Trophoblast cell (in vitro differentiated cells and primary cell): ENCODE data around the gene LRIT2.

Source experiments
- DNase-seq, 2 donors: peaks; one replicate each; pipeline ENCODE4 v3.0.0-alpha.2; 2016
- H2AFZ ChIP-seq: 2 replicates; pipeline ENCODE4 v1.6.1; 2013; ENCODE audit warnings: low read length, moderate library complexity, mild to moderate bottlenecking; ENCODE audit not compliant: insufficient read depth, poor library complexity
- H2AK5ac ChIP-seq: 2 replicates; pipeline ENCODE4 v1.6.1; 2013; ENCODE audit warnings: mild to moderate bottlenecking, low read length
- H2BK120ac ChIP-seq: 2 replicates; pipeline ENCODE4 v1.6.1; 2013; ENCODE audit warnings: low read length, mild to moderate bottlenecking, moderate library complexity; ENCODE audit not compliant: insufficient read depth, poor library complexity
- H2BK12ac ChIP-seq: 2 replicates; pipeline ENCODE4 v1.6.1; 2013; ENCODE audit warnings: mild to moderate bottlenecking, low read length, moderate library complexity
- H2BK5ac ChIP-seq: 2 replicates; pipeline ENCODE4 v1.6.1; 2013; ENCODE audit warnings: low read length, low read depth, moderate library complexity, mild to moderate bottlenecking; ENCODE audit not compliant: poor library complexity
- H3K14ac ChIP-seq: 2 replicates; pipeline ENCODE4 v1.6.1; 2013; ENCODE audit warnings: mild to moderate bottlenecking, low read length
- H3K18ac ChIP-seq: 2 replicates; pipeline ENCODE4 v1.6.1; 2013; ENCODE audit warnings: mild to moderate bottlenecking, low read length
- H3K23ac ChIP-seq: 2 replicates; pipeline ENCODE4 v1.6.1; 2013; ENCODE audit warnings: low read length
- H3K27ac ChIP-seq: 2 replicates; pipeline ENCODE4 v1.5.1; 2013; ENCODE audit warnings: low read depth, mild to moderate bottlenecking, inconsistent platforms, low read length, moderate library complexity
- H3K27me3 ChIP-seq: 2 replicates; pipeline ENCODE4 v1.6.1; 2013; ENCODE audit warnings: inconsistent platforms, mild to moderate bottlenecking, low read length, moderate library complexity; ENCODE audit not compliant: insufficient read depth
- H3K36me3 ChIP-seq, 2 experiments: 1 replicate in 1 of 2; 2 replicates in 1 of 2; pipeline ENCODE4 v1.6.1; 2013; ENCODE audit warnings: low read length in 2 of 2, mild to moderate bottlenecking in 2 of 2, moderate library complexity in 1 of 2; ENCODE audit not compliant: insufficient read depth in 2 of 2, control insufficient read depth in 1 of 2
- H3K4ac ChIP-seq: 2 replicates; pipeline ENCODE4 v1.6.1; 2013; ENCODE audit warnings: low read depth, mild to moderate bottlenecking, low read length, moderate library complexity
- H3K4me1 ChIP-seq, 2 experiments: 1 replicate in 1 of 2; 2 replicates in 1 of 2; pipeline ENCODE4 v1.6.1; 2013; ENCODE audit warnings: low read length in 2 of 2, mild to moderate bottlenecking in 2 of 2, moderate library complexity in 1 of 2; ENCODE audit not compliant: insufficient read depth in 2 of 2, control insufficient read depth in 1 of 2
- H3K4me2 ChIP-seq: 2 replicates; pipeline ENCODE4 v1.6.1; 2013; ENCODE audit warnings: inconsistent platforms, mild to moderate bottlenecking, low read length, moderate library complexity
- H3K4me3 ChIP-seq: 2 replicates; pipeline ENCODE4 v1.5.1; 2013; ENCODE audit warnings: mild to moderate bottlenecking, low read depth, low read length, inconsistent platforms
- H3K79me1 ChIP-seq: one replicate; pipeline ENCODE4 v1.6.1; 2013; ENCODE audit warnings: low read length
- H3K79me2 ChIP-seq: 2 replicates; pipeline ENCODE4 v1.6.1; 2013; ENCODE audit warnings: low read length, mild to moderate bottlenecking; ENCODE audit not compliant: control insufficient read depth, insufficient read depth, poor library complexity
- H3K9ac ChIP-seq: 2 replicates; pipeline ENCODE4 v1.6.1; 2013; ENCODE audit warnings: mild to moderate bottlenecking, low read length
- H3K9me3 ChIP-seq: 2 replicates; pipeline ENCODE4 v1.6.1; 2013; ENCODE audit warnings: low read depth, mild to moderate bottlenecking, control low read depth, inconsistent platforms, low read length; ENCODE audit not compliant: insufficient read depth
- H4K12ac ChIP-seq: 2 replicates; pipeline ENCODE4 v1.6.1; 2013; ENCODE audit warnings: low read depth, mild to moderate bottlenecking, low read length, moderate library complexity
- H4K8ac ChIP-seq: 2 replicates; pipeline ENCODE4 v1.6.1; 2013; ENCODE audit warnings: low read depth, mild to moderate bottlenecking, low read length, moderate library complexity
- H4K91ac ChIP-seq: one replicate; pipeline ENCODE4 v1.6.1; 2013; ENCODE audit warnings: low read depth, mild to moderate bottlenecking, low read length, moderate library complexity
- WGBS: extraction: QIAGEN DNeasy Blood & Tissue Kit; methylation state at CpG from one replicate; pipeline ENCODE4 v1.1.7; 2013; ENCODE audit warnings: missing lambda C conversion rate; ENCODE audit not compliant: insufficient read length, insufficient coverage; ENCODE audit errors: extremely low coverage; 5-methylcytosine and 5-hydroxymethylcytosine counted together

LRIT2 gene

GRCh38 chr10:84190621-84191020 lies 34.7 kb downstream of the LRIT2 start:
- no peak overlapping the region for H3K14ac ChIP-seq
- peaks cover 30% of the 10 kb centered on the region for H3K27me3 ChIP-seq
- H3K36me3 ChIP-seq: no peaks in the 10 kb centered on the region
- H3K23ac ChIP-seq: no peak overlapping the region
- no peak overlapping the region for H2BK120ac ChIP-seq
- H2BK12ac ChIP-seq: no peak overlapping the region
- no peak overlapping the region for H3K27ac ChIP-seq
- H3K9ac ChIP-seq: no peak overlapping the region
- peaks cover 3 to 5% of the 10 kb centered on the region in 2 experiments for H3K4me1 ChIP-seq
- no peak overlapping the region for H4K91ac ChIP-seq
- H2BK5ac ChIP-seq: no peak overlapping the region
- no CpG with 5 or more reads among the region's 3 CpGs for WGBS
- H2AFZ ChIP-seq: no peak overlapping the region
- no peaks in the 10 kb centered on the region for H3K79me2 ChIP-seq
- peaks cover 6% of the 10 kb centered on the region for H3K9me3 ChIP-seq
- H4K8ac ChIP-seq: no peak overlapping the region
- H3K4me2 ChIP-seq: no peak overlapping the region
- no peak overlapping the region for H2AK5ac ChIP-seq
- H3K4me3 ChIP-seq: no peak overlapping the region
- H3K18ac ChIP-seq: no peak overlapping the region
- H3K4ac ChIP-seq: no peak overlapping the region
- DNase-seq: no peak
- H3K79me1 ChIP-seq: no peaks in the 10 kb centered on the region
- H4K12ac ChIP-seq: no peak overlapping the region

GRCh38 chr10:84188815-84189214 lies 36.5 kb downstream of the LRIT2 start:
- Histone ChIP-seq H3K36me3 (no peaks in the 10 kb centered on the region), H4K8ac (no peak overlapping the region), H2BK120ac (no peak overlapping the region), H2BK5ac (no peak overlapping the region), H3K18ac (no peak overlapping the region), H2AFZ (no peak overlapping the region), H2BK12ac (no peak overlapping the region), H3K4ac (no peak overlapping the region), H4K12ac (no peak overlapping the region), H3K23ac (no peak overlapping the region), H3K4me2 (no peak overlapping the region), H3K9me3 (peaks cover 6% of the 10 kb centered on the region), H3K14ac (no peak overlapping the region), H3K79me1 (no peaks in the 10 kb centered on the region), H3K79me2 (no peaks in the 10 kb centered on the region), H3K27me3 (peaks cover 12% of the 10 kb centered on the region), H3K27ac (no peak overlapping the region), H4K91ac (no peak overlapping the region), H3K4me3 (no peak overlapping the region), H3K9ac (no peak overlapping the region), H2AK5ac (no peak overlapping the region), H3K4me1 (no peaks in the 10 kb centered on the region)
- no peak for DNase-seq
- no CpG with 5 or more reads among the region's 3 CpGs for WGBS

GRCh38 chr10:84185526-84186175 lies 39.7 kb downstream of the LRIT2 start:
- no peak overlapping the region for H3K23ac ChIP-seq
- H3K9ac ChIP-seq: no peak overlapping the region
- no peak overlapping the region for H3K4me3 ChIP-seq
- no peak overlapping the region for H2BK5ac ChIP-seq
- H3K9me3 ChIP-seq: peaks cover 8% of the 10 kb centered on the region
- no peak overlapping the region for H2BK120ac ChIP-seq
- H2AK5ac ChIP-seq: no peak overlapping the region
- no peak overlapping the region for H4K91ac ChIP-seq
- H3K4me1 ChIP-seq: no peaks in the 10 kb centered on the region
- no peaks in the 10 kb centered on the region for H3K36me3 ChIP-seq
- H2AFZ ChIP-seq: no peak overlapping the region
- H2BK12ac ChIP-seq: no peak overlapping the region
- no peak overlapping the region for H4K8ac ChIP-seq
- WGBS: no CpG with 5 or more reads among the region's 11 CpGs
- H3K79me1 ChIP-seq: no peaks in the 10 kb centered on the region
- H3K4me2 ChIP-seq: no peak overlapping the region
- no peak overlapping the region for H3K27ac ChIP-seq
- no peaks in the 10 kb centered on the region for H3K27me3 ChIP-seq
- DNase-seq: no peak
- H4K12ac ChIP-seq: no peak overlapping the region
- no peak overlapping the region for H3K14ac ChIP-seq
- H3K4ac ChIP-seq: no peak overlapping the region
- no peak overlapping the region for H3K18ac ChIP-seq
- no peaks in the 10 kb centered on the region for H3K79me2 ChIP-seq

- Histone ChIP-seq H3K27me3 (no peaks in the 10 kb centered on the region), H2AFZ (no peak overlapping the region), H3K4me3 (no peak overlapping the region), H3K79me2 (no peaks in the 10 kb centered on the region), H2AK5ac (no peak overlapping the region), H4K91ac (no peak overlapping the region), H4K8ac (no peak overlapping the region), H3K18ac (no peak overlapping the region), H3K27ac (no peak overlapping the region), H3K14ac (no peak overlapping the region), H2BK12ac (no peak overlapping the region), H3K79me1 (no peaks in the 10 kb centered on the region), H3K23ac (no peak overlapping the region), H4K12ac (no peak overlapping the region), H3K9me3 (peaks cover 8% of the 10 kb centered on the region), H3K9ac (no peak overlapping the region), H2BK5ac (no peak overlapping the region), H2BK120ac (no peak overlapping the region), H3K4ac (no peak overlapping the region), H3K36me3 (no peaks in the 10 kb centered on the region), H3K4me2 (no peak overlapping the region), H3K4me1 (no peaks in the 10 kb centered on the region)
- DNase-seq: no peak
- no CpG with 5 or more reads among the region's 4 CpGs for WGBS
Observed at GRCh38 chr10:84184517-84184916, 40.8 kb downstream of the LRIT2 start.
